ENCODE measurements around the gene MYO1E.
A peak's percentile ranks its signal among the peaks of the same experiment; 100 is the strongest.
"Not testable (repeated sequence)": the region's sequence is repeated elsewhere in the genome, so short reads cannot be mapped to it uniquely, and the experiment has no call there.

The MYO1E gene

DNA sequence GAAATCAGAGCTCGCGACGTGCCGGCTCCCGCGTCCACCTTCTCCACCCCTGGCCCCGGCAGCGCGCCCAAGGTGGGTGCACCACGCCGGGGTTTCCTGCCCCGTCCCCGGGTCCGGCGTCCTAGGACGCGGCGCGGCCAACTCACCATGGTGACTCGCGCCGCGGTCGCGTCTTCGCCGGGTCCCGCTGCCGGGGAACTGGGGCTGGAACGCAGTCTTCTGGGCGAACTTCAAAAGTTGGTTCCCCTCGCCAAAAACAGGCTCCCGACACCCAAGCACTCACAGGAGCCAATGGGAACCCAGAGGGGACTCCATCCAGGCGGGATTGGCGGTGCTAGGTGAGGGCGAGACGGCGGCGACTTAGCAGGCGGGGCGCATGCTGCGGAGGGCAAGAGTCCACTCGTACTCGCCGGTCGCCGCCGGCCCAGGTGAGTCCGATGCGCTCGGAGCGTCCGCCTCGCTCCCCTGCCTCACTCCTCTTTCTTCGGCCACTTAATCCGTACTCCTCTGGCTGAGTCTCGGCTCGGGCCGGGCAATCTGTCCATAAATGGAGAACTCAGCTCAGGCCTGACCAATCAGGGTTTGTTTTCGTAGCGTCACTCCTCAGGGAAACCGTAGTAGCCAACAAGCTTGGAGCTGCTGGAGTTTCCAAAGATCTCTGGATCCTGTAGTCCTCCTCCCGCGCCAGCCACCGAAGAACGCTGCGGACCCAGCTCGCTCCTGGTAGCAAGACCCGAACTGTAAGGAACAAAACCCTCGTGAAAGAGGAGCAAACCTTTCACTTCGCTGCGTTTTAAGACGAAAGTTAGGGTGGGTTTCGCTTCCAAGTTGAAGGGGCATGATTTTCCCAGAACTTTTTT lies at the start of gene MYO1E:
Gene MYO1E, minus strand, starts transcription at position 520 of the 860 bp plus-strand sequence. Its CDS starts 371 bp downstream, at position 149.
- peak; percentile 45 for DNase-seq

DNA sequence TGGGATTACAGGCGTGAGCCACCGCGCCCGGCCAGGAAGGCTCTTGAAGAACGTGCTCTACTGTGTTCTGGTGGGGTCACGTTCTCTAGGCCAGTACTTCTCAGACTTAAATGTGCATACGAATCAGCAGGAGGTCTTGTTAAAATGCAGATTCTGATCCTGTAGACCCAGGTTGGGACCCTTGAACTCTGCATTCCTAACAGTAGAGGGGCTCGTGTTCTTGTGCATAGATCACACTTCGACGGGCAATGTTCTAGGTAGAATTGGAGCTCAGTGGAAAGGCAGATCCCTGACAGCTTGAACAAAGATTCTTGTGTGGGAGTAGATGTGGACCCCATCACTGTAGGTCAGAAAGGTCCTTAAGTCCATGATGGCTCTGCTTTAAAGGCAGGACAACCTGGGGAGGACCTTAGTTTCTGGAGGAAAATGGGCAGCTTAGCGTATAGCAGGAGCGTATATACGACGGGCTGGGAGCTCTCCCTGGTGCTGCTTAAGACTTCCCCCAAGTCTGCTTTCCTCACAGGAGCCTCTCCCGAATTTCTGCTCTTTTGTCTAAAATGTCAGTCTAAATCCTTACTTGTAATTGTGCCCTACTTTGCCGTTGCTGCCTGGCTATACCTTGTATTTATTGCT lies 48.4 kb upstream of the MYO1E start:
- no peak for DNase-seq

DNA sequence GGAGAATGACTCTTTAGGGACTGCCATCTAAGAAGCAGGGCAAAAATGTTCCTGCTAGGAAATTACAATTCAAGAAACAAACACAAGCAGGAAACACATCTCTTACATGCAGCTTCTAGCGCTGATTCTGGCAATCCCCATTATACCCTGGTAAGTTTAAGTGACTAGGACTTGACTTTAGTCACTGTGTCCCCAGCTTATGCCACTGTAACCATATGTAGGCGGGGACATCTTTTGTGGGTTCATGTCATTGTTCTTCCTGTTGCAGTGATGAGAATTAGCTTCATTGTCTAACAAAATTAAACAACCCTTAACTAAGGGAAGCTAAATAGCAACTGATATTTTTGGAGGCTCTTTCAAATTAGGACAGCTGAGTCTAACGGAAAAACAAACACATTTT lies 47.4 kb upstream of the MYO1E start:
- DNase-seq = no peak

- DNase-seq = no peak
Measured at GRCh38 chr15:59419170-59419569, 46.5 kb upstream of the MYO1E start.

- no peak for DNase-seq
Measured at GRCh38 chr15:59416816-59417215, 44.1 kb upstream of the MYO1E start.

GRCh38 chr15:59413577-59413976 lies 40.9 kb upstream of the MYO1E start:
- DNase-seq = no peak

DNA sequence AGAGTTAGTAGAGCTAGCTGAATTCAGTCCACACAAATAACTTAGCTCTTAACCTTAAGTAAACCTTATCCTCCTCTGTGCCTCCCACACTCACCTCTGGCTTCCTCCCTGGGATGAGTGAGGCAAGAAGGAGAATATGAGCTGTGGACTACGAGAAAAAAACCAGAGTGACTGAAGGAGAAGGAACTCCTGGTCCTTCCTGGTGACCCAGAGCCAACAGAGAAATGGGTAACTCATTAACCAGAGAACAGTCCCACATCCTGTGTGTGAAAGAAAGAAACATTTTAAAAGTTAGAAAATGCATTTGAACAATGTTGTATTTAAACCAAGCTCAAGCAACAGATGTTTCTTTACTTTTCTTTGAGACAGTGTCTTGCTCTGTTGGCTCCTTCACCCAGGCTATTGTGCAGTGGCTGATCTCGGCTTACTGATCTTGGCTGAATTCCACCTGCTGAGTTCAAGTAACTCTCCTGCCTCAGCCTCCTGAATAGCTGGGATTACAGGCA lies 37.8 kb upstream of the MYO1E start:
- DNase-seq = no peak

GRCh38 chr15:59407946-59408345 lies 35.3 kb upstream of the MYO1E start:
- no peak for DNase-seq

DNA sequence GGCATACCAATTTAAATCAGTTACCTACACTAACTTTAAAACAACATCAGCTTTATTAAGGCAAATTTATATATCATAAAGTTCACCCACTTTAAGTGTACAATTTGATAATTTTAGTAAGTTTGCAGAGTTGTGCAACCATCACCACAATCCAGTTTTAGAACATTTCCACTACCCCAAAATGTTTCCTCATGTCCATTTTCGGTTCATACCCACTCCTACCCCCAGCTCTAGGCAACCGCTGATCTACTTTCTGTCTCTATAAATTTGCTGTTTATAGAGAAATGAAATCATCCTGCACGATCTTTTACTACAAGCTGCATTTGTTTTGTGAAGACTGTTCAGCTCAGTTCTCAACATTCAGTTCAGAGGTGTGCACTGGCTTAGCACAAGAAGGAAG lies 33.8 kb upstream of the MYO1E start:
- no peak for DNase-seq

GRCh38 chr15:59405079-59405478 lies 32.4 kb upstream of the MYO1E start:
- DNase-seq = no peak

DNA sequence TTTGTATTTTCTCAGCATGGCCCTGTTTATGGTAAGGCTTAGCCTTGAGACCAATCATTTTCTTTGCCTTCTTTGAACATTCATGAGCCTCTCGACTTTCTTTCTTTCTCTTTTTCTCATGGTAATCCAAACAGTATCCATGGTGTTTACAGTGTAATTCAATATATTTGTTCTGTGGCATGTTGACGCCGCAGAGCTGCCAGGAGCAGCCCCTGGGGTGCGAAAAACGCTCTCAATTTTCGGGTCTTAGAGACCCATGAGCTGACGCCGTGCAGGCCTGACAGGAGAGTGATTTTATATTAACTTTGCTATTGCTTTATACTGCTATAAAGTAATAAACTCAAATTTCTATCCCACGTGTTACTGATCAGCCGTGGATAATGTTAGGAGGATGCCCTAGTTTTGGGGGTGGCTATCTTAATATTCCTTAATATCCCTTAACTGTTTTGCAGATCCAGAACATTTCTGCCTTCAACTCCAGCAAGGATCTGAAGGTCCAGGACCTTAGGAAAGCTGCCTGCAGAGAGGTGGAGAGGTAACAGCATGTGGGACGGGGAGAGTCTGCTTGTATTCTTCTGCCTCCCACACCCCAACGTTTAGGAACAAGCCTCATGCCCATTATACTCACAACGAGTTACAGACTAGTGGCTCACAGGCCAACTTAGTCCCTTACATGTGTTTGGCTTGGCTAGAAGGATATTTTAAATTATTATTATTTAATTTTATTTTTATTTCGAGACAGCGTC lies 29.3 kb upstream of the MYO1E start:
- DNase-seq = no peak

GRCh38 chr15:59401051-59401823 lies 28.6 kb upstream of the MYO1E start:
- not testable (repeated sequence) for DNase-seq

GRCh38 chr15:59400103-59400813 lies 27.6 kb upstream of the MYO1E start:
- DNase-seq = no peak

- DNase-seq = no peak
Measured at GRCh38 chr15:59399465-59400102, 26.9 kb upstream of the MYO1E start.

GRCh38 chr15:59398220-59398619 lies 25.5 kb upstream of the MYO1E start:
- no peak for DNase-seq

DNA sequence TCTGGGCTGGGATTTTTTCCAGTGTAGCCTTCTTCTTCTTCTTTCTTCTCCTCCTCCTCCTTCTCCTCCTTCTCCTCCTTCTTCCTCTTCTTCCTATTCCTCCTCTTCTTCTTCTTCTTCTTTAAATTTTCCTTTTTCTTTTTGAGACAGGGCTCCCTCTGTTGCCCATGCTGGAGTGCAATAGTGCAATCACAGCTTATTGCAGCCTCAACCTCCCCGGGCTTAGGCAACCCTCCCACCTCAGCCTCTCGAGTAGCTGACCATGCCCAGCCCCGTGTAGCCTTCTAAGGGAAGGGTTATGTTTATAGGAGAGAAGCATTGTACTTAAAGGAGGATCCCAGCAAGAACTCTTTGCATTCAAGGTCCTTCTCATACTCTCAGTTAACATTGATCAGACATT lies 24.0 kb upstream of the MYO1E start:
- DNase-seq = no peak

DNA sequence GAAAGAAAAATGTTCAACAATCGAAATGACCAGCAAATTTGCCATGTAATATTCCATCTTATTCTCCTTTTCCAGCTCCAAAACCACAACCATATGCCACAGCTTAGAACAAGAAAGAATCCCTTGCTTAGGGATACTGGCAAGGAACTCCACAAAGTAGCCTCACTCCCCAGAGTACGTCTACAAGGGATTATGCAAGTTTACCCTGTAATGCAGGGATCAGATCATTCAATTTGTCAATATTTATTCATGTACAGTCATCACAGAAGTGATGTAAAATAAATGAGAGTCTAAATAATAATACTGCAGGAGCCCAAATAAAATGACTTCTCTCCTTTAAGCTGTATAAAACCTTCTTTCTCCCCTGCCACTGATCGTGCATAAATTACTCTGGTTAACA lies 23.5 kb upstream of the MYO1E start:
- DNase-seq = no peak

GRCh38 chr15:59394166-59394661 lies 21.5 kb upstream of the MYO1E start:
- DNase-seq = no peak

GRCh38 chr15:59392299-59392698 lies 19.6 kb upstream of the MYO1E start:
- no peak for DNase-seq

- DNase-seq = no peak
Measured at GRCh38 chr15:59388670-59389069, 16.0 kb upstream of the MYO1E start.

DNA sequence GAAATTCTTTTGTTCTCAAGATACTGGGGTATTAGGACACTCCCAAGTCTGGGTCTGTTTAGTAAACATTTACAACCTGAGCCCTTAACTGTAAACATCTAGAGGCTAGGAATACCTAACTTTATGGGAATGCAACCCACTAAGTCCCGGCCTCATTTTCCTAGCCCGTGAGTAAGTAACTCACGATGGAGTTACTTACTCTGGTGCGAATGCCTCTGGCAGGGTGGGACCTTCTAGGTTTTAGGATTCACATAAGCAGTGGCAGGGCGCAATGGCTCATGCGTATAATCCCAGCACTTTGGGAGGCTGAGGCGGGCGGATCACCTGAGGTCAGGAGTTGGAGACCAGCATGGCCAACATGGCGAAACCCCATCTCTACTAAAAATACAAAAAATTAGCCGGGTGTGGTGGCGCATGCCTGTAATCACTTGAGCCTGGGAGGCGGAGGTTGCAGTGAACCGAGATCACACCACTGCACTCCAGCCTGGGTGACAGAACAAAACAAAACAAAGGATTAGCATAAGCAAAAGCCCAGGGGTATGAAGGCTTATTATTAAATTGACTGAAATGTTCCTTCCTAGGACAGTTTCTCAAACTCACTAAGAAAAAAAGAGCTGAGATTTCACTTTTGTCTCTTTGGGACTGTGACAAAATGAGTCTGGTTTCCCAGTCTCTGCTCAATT lies 14.7 kb upstream of the MYO1E start:
- not testable (repeated sequence) for DNase-seq

Measured in stimulated activated CD4-positive, alpha-beta T cell treated with anti-CD3 and anti-CD28 coated beads, Interleukin-15, amount 100 ng/mL, for 24 hours (primary cell).